T-helper 2 cell treated with Interferon-gamma antibody and Interleukin-4, amounts not matched to agents 100 ng/mL and 5 ng/mL, for 36 hours (primary cell): ENCODE results near the gene RGS2. TPM values are rescaled to one million over a fixed set of nuclear protein-coding genes. Genes with fewer than 3 reads are reported as not detected.

ENCODE experiments used
- intact Hi-C: fragments of 100-400 bp; cut with micrococcal nuclease; formaldehyde crosslinking; loops from one replicate; pipeline ENCODE4 v1.15.1; 2023
- total RNA-seq: library from RNA; stranded (reverse); gene quantifications from 2 replicates; pipeline ENCODE4 v1.2.3, GENCODE V29; 2022

RGS2 gene
- total RNA-seq, 1 donor from 2014 or later, result 4.0 TPM

DNA sequence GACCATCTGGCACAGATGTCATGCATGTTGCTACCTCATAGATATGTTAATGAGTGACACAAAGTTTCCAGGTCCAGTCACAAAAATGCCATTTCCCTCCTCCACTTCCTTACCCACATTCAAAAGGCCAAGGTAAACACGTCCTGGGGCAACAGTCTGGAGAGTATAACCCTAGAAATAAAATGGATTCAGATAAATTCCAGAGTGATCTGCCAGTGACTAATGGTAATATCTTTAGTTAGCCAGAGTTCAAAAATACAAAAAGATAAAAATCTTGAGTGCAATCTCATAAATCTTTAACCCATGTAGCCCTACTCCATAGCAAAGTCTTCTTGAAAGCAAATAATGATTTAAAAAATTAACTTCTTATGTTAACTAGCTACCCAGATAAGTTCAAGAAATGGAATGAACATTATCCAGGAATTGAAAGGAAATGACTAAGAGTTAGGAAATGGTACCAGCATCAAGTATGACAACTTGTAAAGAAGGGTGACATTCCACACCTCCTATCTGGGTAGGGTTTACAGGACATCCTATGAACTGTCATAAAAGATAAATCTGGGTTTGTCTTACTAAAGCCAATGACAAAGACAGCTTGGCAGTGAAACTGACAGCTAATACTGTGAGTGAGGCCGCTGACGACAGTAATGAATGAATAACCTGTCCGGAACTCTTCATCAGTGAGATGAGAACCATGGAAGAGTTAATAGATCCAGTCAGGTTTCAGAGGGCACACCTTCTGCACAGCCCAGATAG lies 18.1 kb downstream of the RGS2 start:
- intact Hi-C loops, result no loop called here

DNA sequence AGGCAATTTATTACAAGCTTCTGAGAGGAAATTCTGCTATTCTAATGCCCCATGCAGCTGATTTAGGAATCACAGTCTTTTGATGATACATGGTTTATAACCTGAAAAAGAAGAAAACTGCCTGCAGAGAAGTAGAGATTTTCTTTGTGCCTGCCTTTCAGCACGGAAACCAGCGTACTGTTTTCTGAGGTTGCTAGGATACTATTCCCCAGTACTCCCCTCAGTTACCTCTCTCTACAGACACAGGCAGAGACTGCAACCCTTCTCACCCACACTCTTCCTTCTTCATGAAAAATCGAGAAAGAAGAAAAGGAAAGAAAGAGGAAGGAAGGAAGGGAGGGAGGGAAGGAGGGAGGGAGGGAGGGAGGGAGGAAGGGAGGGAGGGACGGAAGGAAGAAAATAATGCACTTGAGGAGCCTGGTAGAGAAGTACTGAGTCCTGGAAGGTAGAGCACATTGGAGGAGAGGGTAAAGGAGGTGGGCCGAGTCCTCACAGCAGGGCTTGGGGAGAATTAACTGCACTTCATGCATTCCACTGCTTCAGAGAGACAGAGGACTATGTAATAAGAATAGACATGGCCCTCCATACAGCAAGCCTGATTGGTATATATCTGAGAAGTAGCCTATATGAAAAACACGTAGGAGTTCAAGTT lies 21.9 kb downstream of the RGS2 start:
- intact Hi-C loops, result no loop called here

DNA sequence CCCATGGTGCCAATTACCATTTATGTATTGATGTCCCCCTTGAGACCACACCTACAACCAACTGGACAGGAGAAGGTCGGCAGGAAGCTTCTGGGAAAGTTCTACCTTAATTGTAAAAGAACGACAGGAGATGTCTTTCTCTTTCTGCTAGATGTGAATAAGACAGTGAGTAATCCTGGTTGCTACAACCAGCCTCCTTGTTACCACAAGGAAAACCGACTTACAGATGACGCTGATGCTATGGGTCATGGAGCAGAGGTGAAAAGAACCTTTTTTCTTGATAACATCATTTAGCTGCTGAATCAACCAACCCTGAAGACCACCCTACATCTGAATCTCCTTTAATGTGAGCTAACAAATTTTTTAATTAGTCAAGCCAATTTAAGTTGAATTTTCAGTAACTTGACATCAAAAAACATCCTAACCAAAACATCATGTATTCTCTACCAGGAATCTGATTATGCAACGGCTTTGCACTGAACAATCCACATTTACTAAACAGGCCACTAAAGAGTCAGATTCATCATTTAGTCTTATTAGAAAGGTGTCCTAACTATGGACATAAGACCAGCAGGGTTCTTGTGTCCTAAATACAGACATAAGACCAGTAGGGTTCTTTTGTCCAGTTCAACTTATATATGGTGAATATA lies 23.0 kb downstream of the RGS2 start:
- intact Hi-C loops, result no loop called here

DNA sequence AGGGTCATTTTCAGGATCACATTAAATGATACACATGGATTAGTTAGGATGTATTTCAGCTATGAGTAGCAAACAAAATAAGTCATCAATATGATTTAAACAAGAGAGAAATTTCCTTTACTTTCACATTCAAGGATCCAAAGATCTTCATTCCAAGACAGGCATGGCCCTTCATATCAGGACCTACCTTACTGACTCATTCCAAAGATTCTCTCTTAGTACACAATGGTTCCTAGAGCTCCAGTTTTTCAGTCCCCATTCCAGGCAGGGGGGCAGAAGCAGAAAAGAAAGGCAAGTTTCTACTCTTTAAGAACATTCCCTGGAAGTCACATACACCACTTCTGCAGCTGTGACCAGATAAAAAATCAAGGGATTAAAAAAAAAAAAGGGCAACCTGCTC lies 23.7 kb downstream of the RGS2 start:
- intact Hi-C loops, result no loop called here

DNA sequence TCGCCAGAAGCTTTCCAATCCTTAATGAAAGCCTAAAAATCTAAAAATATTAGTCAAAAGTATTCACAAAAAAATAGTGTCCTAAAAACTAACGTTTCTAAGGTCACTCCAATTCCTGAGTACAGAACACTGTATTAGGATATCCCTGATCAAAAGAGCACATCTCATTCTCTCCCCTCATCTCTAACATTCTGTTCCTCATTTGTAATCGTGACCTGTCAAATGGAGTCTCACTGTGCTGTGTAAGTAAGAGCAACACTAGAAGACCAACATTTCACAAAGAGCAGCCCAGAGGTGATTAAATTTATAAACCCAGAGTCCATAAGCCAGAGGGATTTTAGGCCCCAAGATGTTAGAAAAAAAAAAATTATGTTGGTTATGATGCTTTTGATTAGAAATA lies 26.3 kb downstream of the RGS2 start:
- intact Hi-C loops, result no loop called here

DNA sequence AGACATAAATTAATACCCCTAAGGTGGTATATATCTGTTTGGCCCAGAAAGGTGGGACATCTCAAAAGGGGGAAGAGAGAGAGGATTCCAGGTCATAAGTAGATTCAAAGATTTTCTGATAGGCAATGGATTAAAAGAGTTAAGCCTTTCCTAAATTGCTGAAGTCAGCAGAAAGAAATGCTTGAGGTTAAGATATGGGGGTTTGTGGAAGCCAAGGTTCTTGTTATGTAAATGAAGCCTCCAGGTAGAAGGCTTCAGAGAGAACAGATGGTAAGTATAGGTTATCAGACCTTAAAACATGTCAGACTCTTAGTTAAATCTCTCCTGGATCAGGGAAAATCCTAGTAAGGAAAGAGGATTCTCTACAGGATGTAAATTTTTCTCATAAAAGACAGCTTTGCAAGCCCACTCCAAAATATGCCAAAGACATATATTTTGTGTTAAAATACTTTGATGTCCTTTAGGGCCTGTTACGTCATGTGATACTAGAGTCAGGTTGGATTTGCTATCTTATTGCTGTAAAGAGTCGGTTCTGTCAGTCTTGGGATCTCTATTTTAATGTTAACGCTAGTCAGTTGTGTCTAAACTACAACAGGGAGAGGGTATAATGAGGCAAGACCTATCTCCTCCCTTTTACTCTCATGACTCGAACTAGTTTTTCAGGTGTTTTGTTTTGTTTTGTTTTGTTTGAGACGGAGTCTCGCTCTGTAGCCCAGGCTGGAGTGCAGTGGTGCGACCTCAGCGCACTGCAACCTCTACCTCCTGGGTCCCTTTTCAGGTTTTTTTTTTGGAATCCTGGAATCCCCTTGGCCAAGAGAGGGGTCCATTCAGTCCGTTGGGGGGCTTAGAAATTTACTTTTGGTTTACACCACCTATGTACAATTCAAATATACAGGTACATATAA lies 30.6 kb downstream of the RGS2 start:
- intact Hi-C loops, result no loop called here

DNA sequence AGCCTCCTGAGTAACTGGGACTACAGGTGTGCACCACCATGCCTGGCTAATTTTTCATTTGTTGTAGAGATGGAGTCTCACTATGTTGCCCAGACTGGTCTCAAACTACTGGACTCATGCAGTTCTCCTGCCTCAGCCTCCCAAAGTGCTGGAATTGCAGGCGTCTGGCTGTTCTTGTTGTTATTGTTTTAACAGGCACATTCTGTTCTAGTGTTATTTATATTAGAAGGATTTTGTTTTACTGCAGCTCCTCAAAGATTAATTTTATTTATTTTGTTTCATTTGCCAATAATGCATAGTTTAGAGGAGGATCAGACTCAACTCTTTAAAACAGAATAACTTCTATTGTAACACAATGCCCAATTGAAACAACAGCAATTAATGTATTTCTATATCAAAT lies 35.5 kb downstream of the RGS2 start:
- intact Hi-C loops, result no loop called here

DNA sequence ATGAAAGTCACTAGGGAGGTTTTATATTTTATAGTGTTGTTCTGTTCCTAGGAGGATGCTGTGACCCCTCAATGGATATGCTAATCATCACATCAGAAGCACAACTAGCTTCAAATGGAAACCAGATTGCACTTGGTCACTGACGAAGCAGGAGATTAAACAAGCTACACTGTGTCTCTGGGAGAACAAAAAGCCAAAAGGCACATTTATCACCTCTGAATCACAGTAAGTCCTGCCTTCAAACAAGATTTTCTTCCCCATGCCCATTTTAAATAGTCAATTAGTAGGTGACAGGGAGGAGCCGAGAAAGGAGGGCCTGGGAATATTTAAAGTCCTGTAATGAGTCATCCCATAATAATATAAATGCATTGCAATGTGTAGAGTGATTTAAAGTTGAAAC lies 38.1 kb downstream of the RGS2 start:
- intact Hi-C loops, result no loop called here

DNA sequence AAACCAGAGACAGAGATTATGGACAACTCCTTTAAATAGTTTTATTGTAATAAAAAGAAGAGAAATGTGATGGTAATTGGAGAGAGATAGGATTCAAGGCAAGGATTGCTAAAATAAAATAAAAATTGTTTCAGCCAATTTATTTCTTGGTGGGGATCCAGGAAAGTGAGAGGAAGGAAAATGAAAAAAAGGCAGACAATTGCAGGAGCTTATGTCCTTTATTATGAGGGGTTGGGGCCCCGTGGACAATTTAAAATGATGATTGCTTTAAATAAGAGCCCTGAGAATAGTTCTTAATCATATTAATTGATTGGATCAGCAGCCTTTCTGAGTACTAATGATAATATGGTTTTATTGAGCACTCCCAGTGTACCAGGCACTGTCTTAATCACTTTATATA lies 40.2 kb downstream of the RGS2 start:
- intact Hi-C loops, result no loop called here

DNA sequence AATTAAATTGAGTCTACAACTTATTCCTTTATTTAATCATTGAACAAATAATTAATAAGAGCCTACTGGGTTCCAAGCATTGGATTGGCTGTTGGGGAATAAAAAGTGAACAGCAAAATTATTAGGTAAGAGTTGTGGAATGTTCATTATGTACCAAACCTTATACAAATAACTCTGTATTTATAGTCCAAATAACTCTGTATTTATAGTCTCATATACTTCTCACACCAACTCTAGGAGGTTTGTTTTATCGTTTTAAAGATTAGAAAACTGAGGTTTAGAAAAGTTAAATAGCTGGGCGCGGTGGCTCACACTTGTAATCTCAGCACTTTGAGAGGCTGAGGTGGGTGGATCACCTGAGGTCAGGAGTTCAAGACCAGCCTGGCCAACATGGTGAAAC lies 40.6 kb downstream of the RGS2 start:
- intact Hi-C loops, result no loop called here

DNA sequence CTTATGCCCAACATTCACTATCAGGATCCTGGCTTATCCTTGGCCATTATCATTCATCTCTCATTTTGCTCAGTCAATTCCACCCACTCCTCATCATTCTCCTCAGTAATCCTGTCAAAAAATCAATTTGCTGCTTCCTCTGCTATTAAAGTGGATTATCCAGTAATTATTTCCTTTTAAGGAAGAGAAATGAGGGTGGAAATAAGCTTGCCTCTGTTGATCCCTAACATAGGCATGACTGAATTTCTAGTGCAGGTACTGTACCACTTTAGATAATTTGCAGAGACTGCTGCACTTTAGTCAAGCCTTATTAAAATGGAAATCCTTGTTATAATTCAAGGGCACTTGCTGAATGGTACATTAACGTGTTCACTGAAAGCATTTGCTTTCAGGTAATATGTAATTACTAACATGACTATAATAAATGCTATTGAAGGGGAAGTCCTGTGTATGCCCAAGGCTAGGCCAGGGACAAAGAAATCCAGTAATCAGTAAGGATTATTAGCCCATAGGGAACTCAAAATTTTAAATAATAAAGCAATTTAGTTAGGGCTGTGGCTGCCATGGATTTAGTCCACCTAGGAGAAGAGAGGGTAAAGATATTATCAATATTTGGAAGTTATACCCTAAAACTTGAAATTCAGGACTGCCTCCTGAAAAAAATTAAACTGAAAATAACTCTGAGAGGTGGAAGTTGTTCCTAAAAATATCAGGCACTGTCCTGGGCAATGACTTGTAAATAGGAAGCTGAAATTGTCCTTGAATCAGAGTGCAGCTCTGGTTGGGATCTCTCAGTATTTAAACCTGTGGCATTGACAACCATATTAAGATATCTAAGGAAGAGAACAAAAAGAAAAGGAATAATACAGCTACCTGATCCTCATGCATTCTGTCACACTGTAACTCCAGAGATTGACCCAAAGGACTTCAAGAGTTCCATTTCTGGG lies 43.4 kb downstream of the RGS2 start:
- intact Hi-C loops, result no loop called here

DNA sequence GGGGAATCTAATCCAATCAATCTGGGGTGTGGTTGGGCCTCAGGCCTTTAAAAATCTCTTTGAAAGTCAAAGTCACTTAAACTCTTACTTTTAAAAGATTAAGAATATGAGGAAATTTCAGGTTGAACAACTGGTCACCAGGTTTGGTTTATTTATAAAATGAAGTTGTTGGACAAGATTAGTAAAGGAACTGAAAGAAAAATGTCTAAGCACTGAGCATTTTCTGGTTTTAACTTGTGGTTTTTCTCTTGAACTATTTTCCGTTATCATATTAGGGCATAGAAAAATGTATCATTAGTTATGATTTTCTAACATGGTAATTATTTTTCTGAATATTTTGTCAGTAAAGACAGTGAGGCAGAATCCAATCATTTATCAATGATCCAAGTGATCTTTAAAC lies 49.6 kb downstream of the RGS2 start:
- intact Hi-C loops, result no loop called here

DNA sequence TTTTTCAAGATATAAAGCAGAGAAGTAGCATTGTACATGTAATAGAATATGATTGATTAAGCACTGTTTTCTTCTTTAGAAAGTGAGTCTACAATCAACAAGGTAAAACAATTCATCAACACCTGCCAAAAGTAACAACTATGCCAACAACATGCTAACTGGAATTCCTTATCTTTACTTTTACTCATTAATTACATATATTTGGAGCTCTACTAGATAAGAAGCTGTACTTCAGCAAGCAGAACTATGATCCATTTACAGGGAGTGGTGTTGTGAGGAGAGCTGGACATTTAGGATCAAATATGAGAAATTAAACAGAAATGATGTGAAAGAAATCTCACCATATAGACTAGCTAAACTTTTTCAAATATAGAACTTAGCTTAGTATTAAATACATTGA lies 51.0 kb downstream of the RGS2 start:
- intact Hi-C loops, result no loop called here

DNA sequence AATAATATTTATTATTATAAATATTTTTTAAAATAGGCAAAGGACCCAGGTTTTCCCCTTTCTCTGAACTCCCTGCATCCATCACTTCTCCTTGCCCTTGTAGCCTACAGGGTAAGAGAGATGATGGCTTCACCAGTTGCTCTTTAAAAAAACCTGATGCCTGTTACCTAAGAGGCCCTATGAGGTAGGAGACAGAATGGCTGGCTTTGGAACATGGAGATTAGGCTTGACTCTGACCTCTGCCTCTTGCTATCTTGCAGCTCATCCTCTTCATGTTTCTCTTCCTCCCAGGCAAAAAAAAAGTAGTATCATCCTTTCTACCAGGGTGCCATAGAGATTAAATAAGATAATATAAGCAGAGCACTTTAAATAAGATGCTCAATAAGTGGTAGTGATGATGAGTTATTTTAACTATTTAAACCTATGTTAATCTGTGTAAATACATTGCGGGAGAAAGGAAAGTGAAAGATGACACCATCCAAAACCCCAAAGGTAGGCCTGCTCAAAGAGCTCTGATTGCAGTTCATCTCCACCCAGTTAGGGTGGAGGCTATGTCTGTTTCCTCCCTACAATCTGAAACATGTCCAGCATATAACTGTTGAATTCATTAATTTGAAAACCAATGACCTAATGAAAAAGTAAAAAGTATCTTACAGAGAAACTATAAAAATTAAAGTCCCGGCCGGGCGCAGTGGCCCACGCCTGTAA lies 51.8 kb downstream of the RGS2 start:
- intact Hi-C loops, result no loop called here

DNA sequence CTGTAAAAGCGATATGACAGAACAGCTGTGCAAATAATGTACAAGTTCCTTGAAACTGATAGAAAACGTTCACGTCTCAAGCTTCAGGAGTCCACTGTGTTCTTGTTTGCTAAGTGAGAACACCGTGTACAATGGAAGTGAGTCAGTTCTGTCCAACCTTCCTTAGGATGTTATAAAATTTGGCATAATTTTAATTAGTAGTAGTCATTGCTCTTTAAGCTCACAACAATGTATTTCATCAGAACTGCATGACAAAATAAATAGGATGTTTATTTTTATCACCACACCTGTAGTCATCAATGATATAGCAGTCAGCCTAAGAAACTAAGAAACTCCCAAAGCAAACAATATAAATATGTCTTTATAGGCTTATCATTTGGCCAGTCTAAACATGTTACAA lies 53.0 kb downstream of the RGS2 start:
- intact Hi-C loops, result no loop called here

Other genes with a start within 250 kb of the RGS2 start
- gene RGS1, start 233.3 kb upstream of the RGS2 start, total RNA-seq, result 8.6 and 11.1 TPM in 2 replicates
- gene RGS13, start 172.9 kb upstream of the RGS2 start, total RNA-seq, result not detected in 2 replicates